Natural killer cell (primary cell): Measurements from ENCODE around the gene BAIAP2. TPM values are rescaled to one million over a fixed set of nuclear protein-coding genes. Genes with fewer than 3 reads are reported as not detected.

ENCODE experiments used
- ATAC-seq, 3 donors: fragments of 150-1000 bp in 2 of 3; fragments of 200-7000 bp in 1 of 3; cut with Tn5 transposase; 1 replicate in 1 of 3; 2 replicates in 2 of 3; pipeline ENCODE4 v1.10.0; 2021; ENCODE audit warnings: mild to moderate bottlenecking in 2 of 3, moderate library complexity in 2 of 3
- DNase-seq, 2 donors: peaks; one replicate each; pipeline versions ENCODE4 v3.0.0 to v3.0.0-alpha.2; 2013 to 2021; ENCODE audit warnings: mixed read lengths in 1 of 2
- H3K27ac ChIP-seq: one replicate; pipeline ENCODE4 v1.5.1; 2013; ENCODE audit warnings: mild to moderate bottlenecking, low read length
- H3K27me3 ChIP-seq: one replicate; pipeline ENCODE4 v1.6.1; 2013; ENCODE audit warnings: low read length; ENCODE audit not compliant: control insufficient read depth, insufficient read depth
- H3K36me3 ChIP-seq: one replicate; pipeline ENCODE4 v1.6.1; 2013; ENCODE audit warnings: low read length; ENCODE audit not compliant: control insufficient read depth, insufficient read depth
- H3K4me1 ChIP-seq: one replicate; pipeline ENCODE4 v1.6.1; 2013; ENCODE audit warnings: low read length; ENCODE audit not compliant: control insufficient read depth, insufficient read depth
- H3K4me3 ChIP-seq: one replicate; pipeline ENCODE4 v1.5.1; 2013; ENCODE audit warnings: low read length
- H3K9me3 ChIP-seq: one replicate; pipeline ENCODE4 v1.6.1; 2013; ENCODE audit warnings: low read length; ENCODE audit not compliant: control insufficient read depth, insufficient read depth
- H3K27ac Mint-ChIP-seq, 2 donors: one replicate each; pipeline ENCODE4 v1.8.0; 2022; ENCODE audit warnings: mild to moderate bottlenecking in 2 of 2, mixed read lengths in 2 of 2, moderate library complexity in 1 of 2
- H3K27me3 Mint-ChIP-seq, 2 donors: one replicate each; pipeline ENCODE4 v1.8.0; 2022; ENCODE audit warnings: low read depth in 2 of 2, mixed read lengths in 2 of 2
- H3K36me3 Mint-ChIP-seq: one replicate; pipeline ENCODE4 v1.8.0; 2022; ENCODE audit warnings: mixed read lengths
- H3K4me1 Mint-ChIP-seq, 2 donors: one replicate each; pipeline ENCODE4 v1.8.0; 2022; ENCODE audit warnings: mixed read lengths in 2 of 2
- H3K4me3 Mint-ChIP-seq: one replicate; pipeline ENCODE4 v1.8.0; 2022; ENCODE audit warnings: mild to moderate bottlenecking, moderate library complexity, mixed read lengths
- H3K9me3 Mint-ChIP-seq, 2 donors: one replicate each; pipeline ENCODE4 v1.8.0; 2022; ENCODE audit warnings: mixed read lengths in 2 of 2
- WGBS: methylation state at CpG from one replicate; pipeline ENCODE4 v1.1.7; 2013; ENCODE audit warnings: missing lambda C conversion rate; ENCODE audit not compliant: insufficient coverage; 5-methylcytosine and 5-hydroxymethylcytosine counted together
- intact Hi-C: fragments of 100-400 bp; cut with micrococcal nuclease; formaldehyde crosslinking; loops from one replicate; pipeline ENCODE4 v1.14.2; 2022
- total RNA-seq, 4 donors: library from RNA; stranded (reverse); fragments of 120-200 nt in 1 of 4; gene quantifications; one replicate each; pipeline versions ENCODE4 v1.2.3 to v1.2.4, GENCODE V29; 2013 to 2022
- TF ChIP-seq, protein P1 (sequence below): fragments of 200-600 bp; IDR thresholded peaks from one replicate; pipeline ENCODE4 v1.8.0; 2022; ENCODE audit warnings: antibody characterized with exemption

BAIAP2 gene
- total RNA-seq, 3 donors from 2014 or later (not counting 1 experiment from before 2014, with no cell fraction given): 6.7 to 12.3 (median 10.4) TPM

- H3K27me3 Mint-ChIP-seq: no peaks in the 10 kb centered on the region
- H3K9me3 Mint-ChIP-seq: no peaks in the 10 kb centered on the region
- no peaks in the 10 kb centered on the region for H3K9me3 ChIP-seq
- ATAC-seq (no peak), DNase-seq (no peak)
- no peaks in the 10 kb centered on the region for H3K36me3 ChIP-seq
- TF ChIP-seq, protein P1, sequence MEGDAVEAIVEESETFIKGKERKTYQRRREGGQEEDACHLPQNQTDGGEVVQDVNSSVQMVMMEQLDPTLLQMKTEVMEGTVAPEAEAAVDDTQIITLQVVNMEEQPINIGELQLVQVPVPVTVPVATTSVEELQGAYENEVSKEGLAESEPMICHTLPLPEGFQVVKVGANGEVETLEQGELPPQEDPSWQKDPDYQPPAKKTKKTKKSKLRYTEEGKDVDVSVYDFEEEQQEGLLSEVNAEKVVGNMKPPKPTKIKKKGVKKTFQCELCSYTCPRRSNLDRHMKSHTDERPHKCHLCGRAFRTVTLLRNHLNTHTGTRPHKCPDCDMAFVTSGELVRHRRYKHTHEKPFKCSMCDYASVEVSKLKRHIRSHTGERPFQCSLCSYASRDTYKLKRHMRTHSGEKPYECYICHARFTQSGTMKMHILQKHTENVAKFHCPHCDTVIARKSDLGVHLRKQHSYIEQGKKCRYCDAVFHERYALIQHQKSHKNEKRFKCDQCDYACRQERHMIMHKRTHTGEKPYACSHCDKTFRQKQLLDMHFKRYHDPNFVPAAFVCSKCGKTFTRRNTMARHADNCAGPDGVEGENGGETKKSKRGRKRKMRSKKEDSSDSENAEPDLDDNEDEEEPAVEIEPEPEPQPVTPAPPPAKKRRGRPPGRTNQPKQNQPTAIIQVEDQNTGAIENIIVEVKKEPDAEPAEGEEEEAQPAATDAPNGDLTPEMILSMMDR: no peak
- H3K4me3 Mint-ChIP-seq: no peak overlapping the region
- no peak overlapping the region for H3K27ac Mint-ChIP-seq
- peaks cover 12 to 22% of the 10 kb centered on the region in 2 donors for H3K4me1 Mint-ChIP-seq
- WGBS: 86% methylated on average over 18 of the region's 18 CpGs
- no peak overlapping the region for H3K27ac ChIP-seq
- H3K27me3 ChIP-seq: no peaks in the 10 kb centered on the region
- H3K4me1 ChIP-seq: peaks cover 37% of the 10 kb centered on the region
- intact Hi-C loops: no loop called here
- H3K36me3 Mint-ChIP-seq: no peaks in the 10 kb centered on the region
- no peak overlapping the region for H3K4me3 ChIP-seq
Observed at GRCh38 chr17:81046770-81047359, 11.9 kb downstream of the BAIAP2 start.

DNA sequence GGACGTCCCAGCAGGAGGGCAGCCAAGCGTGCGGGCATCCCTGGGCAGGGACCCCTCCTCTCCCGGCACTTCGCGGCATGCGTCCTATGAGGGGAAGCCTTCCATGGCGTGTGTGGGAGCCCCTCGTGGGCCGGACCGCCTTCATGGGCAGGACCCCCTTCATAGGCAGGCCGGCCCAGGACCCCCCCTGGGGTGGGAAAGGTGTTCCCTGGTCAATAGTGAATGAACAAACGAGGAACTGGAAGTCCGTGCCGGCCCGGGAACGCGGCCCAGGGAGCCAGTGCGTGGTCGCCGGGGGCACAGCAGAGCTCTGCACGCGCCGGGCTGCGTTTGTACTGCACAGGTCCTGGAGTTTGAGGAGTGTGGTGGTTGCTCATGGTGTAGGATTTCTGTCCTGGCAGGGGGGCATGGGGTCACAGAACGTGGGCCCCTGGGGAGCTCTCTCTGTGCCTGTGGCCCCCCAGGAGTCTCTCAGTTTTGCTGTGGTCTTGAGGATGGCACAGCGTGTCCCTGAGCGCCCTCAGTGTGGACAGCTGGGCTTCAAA lies 13.9 kb downstream of the BAIAP2 start:
- intact Hi-C loops: no loop called here
- no peaks in the 10 kb centered on the region for H3K9me3 Mint-ChIP-seq
- H3K4me3 Mint-ChIP-seq: peak overlapping the region; percentile 83
- H3K27ac Mint-ChIP-seq: peak overlapping the region in 1 of 2 donors; percentile 62
- Histone ChIP-seq H3K36me3 (no peaks in the 10 kb centered on the region), H3K4me1 (peaks cover 37% of the 10 kb centered on the region), H3K4me3 (no peak overlapping the region), H3K27ac (no peak overlapping the region), H3K27me3 (no peaks in the 10 kb centered on the region), H3K9me3 (no peaks in the 10 kb centered on the region)
- TF ChIP-seq, protein P1: no peak
- peaks cover 12 to 25% of the 10 kb centered on the region in 2 donors for H3K4me1 Mint-ChIP-seq
- H3K36me3 Mint-ChIP-seq: no peaks in the 10 kb centered on the region
- no peak for ATAC-seq
- WGBS: 69% methylated on average over 28 of the region's 28 CpGs
- no peak for DNase-seq
- H3K27me3 Mint-ChIP-seq: no peaks in the 10 kb centered on the region

DNA sequence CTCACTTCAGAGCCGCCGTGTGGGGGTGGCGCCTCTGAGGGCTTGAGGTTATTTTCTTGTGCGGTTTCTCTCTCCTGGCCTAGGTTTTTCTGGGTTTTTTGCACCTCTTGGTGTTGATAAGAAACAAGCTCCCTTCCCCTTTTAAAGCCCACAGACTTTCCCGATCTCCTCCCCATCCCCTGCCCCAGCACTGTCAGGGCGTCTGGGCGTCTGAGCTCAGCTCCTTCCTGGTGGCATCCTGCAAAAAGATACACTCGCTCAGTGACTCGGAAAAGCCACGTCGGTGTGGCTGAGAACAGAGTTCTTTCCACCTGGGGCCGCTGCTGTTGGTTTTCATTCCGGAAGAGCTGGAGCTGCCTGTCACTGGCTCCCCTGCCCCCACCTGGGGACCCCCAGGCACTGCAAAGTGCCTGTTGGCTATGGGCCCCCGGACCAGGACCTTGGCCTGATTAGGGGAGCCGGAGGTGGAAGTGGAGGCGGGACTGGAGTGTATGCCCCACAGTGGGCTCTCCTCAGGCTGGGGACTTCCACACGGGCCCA lies 14.5 kb downstream of the BAIAP2 start:
- H3K9me3 Mint-ChIP-seq: no peaks in the 10 kb centered on the region
- WGBS: 25% methylated on average over 17 of the region's 17 CpGs
- no peaks in the 10 kb centered on the region for H3K36me3 ChIP-seq
- H3K9me3 ChIP-seq: no peaks in the 10 kb centered on the region
- peak overlapping the region; percentile 43 for H3K27ac ChIP-seq
- peaks cover 37% of the 10 kb centered on the region for H3K4me1 ChIP-seq
- H3K4me3 ChIP-seq: no peak overlapping the region
- ATAC-seq (peak; percentile 35 to 72 (median 64)), DNase-seq (peak in 1 of 2 donors; percentile 38)
- TF ChIP-seq, protein P1: no peak
- intact Hi-C loops: no loop called here
- H3K27me3 Mint-ChIP-seq: no peaks in the 10 kb centered on the region
- no peaks in the 10 kb centered on the region for H3K36me3 Mint-ChIP-seq
- H3K27me3 ChIP-seq: no peaks in the 10 kb centered on the region
- H3K4me3 Mint-ChIP-seq: peak overlapping the region; percentile 83
- H3K27ac Mint-ChIP-seq: peak overlapping the region in 1 of 2 donors; percentile 62
- H3K4me1 Mint-ChIP-seq: peaks cover 12 to 25% of the 10 kb centered on the region in 2 donors
